Fibroblast of upper back skin (primary cell): Measurements from ENCODE around the gene NUDT16L1.

Experiments used
- DNase-seq: peaks from one replicate; pipeline ENCODE4 v3.0.0-alpha.2; 2013

The NUDT16L1 gene

GRCh38 chr16:4683255-4684057 is 9.9 kb upstream of the NUDT16L1 start:
- DNase-seq = no peak

GRCh38 chr16:4684058-4684715 is 9.2 kb upstream of the NUDT16L1 start:
- DNase-seq = no peak

GRCh38 chr16:4684763-4685162 is 8.6 kb upstream of the NUDT16L1 start:
- DNase-seq = no peak

- no peak for DNase-seq
Observed at GRCh38 chr16:4685292-4685691, 8.1 kb upstream of the NUDT16L1 start.

GRCh38 chr16:4685776-4686496 is 7.4 kb upstream of the NUDT16L1 start:
- no peak for DNase-seq

GRCh38 chr16:4686497-4687210 is 6.7 kb upstream of the NUDT16L1 start:
- no peak for DNase-seq

- no peak for DNase-seq
Observed at GRCh38 chr16:4687416-4687815, 5.9 kb upstream of the NUDT16L1 start.

- DNase-seq = no peak
Observed at GRCh38 chr16:4687946-4688673, 5.3 kb upstream of the NUDT16L1 start.

GRCh38 chr16:4688674-4689045 is 4.7 kb upstream of the NUDT16L1 start:
- DNase-seq = no peak

- DNase-seq = no peak
Observed at GRCh38 chr16:4689091-4689671, 4.2 kb upstream of the NUDT16L1 start.

- no peak for DNase-seq
Observed at GRCh38 chr16:4689864-4690704, 3.3 kb upstream of the NUDT16L1 start.

- DNase-seq = no peak
Observed at GRCh38 chr16:4690946-4691665, 2.3 kb upstream of the NUDT16L1 start.

GRCh38 chr16:4691666-4692412 is 1.5 kb upstream of the NUDT16L1 start:
- DNase-seq = no peak

GRCh38 chr16:4692460-4693295 is 684 bp upstream of the NUDT16L1 start:
- no peak for DNase-seq

- peak; percentile 54 for DNase-seq
Observed at GRCh38 chr16:4693956-4694641, 737 bp downstream of the NUDT16L1 start.

GRCh38 chr16:4694642-4695451 is 1.5 kb downstream of the NUDT16L1 start:
- DNase-seq = no peak
